Stimulated activated CD4-positive, alpha-beta T cell treated with anti-CD3 and anti-CD28 coated beads, Interleukin-12 subunit alpha, Interleukin-12 subunit beta, amount 100 ng/mL, for 24 hours (primary cell): ENCODE data around the gene PRKG1.
"Not testable (repeated sequence)": the region's sequence is repeated elsewhere in the genome, so short reads cannot be mapped to it uniquely, and the experiment has no call there.

Experiments used
- DNase-seq, 2 experiments: peaks; one replicate each; pipeline ENCODE4 v3.0.0-alpha.2; 2020; ENCODE audit warnings: low read depth in 2 of 2

PRKG1 gene

DNA sequence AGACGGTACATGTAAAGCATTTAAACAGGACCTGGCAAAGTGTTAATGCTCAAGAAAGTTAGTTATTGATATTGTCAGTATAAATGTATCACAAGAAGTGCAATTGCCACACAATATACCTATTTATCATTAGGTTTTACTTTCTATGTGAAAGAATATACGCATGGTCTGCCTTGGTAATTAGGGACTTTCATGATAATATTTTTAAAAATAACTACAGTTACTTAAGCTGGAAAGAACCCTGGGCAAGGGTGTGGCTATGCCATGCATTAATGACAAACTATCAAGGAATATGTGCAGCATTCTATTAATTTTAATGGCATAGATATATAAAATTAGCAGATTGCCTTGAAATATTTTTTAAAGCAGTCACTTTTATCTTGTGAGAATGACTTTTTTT is 433.9 kb downstream of the PRKG1 start:
- no peak for DNase-seq

DNA sequence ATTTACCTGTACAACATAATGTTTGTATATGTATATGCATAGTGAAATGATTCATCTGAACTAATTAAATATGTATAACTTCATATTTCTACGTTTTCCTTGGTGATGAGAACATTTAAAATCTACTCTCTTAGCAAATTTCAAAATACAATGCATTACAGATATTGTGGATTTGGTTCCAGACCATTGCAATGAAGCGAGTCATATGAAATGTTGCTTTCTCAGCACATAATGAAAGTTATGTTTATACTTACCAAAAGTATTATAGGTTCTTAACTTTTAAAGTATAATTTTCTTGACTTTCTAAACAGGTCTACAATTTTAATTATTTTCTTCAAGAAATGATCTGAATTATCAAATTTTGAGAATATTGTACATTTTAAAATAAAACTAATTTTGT is 435.9 kb downstream of the PRKG1 start:
- no peak for DNase-seq

DNA sequence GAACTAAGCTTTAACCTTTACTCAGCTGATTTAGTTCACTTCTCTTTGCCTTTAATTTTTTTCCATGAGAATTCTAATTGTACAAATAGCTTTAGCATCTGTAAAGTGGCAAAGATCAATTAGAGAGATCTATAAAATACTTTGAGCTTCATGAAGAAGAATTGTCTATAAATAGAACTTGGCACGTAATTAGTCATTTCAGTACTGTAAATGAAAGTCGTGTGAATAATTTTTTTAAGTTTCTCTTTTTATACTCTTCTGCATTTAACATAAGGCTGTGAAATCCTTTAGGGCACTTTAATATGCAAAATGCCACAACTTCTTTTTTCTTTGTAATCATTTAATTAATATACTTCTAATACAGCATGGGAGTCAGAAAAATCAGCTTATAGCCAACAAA is 447.3 kb downstream of the PRKG1 start:
- DNase-seq: no peak

DNA sequence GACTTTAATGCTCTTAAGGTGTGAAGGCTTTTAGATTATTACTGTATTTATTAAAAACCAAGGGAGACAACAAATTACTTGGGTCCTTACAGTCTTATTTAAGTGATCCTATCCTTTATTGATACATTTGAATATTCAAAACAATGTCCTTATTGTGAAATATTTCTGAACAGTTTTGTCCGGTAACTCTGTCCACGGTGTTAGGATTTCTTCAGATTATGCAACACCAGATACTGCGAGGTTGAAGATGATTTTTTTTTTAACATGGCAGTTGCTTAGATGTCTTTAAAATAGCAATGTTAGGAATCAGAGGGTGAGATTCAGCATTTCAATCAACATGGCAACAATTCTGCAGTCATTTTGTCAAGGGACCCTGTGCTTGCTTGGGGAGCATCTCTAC is 448.6 kb downstream of the PRKG1 start:
- DNase-seq: no peak

DNA sequence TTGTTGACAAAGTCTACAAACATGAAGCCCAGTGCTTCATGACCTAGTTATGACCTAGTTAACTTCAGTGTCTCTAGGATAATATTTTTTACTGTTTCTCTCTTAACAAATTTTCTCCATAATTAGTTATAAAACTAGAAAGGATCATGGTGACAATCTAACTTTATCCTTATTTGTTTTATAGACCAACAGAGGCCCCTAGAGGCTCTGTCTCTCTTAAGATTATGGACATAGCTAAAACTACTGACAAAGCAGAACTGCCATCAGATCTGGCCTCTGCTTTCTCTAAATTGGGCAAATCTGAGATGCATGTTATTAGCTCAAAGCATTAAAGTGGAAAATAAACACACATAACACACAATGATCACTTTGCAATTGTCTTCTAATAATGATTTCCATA is 449.2 kb downstream of the PRKG1 start:
- no peak for DNase-seq

DNA sequence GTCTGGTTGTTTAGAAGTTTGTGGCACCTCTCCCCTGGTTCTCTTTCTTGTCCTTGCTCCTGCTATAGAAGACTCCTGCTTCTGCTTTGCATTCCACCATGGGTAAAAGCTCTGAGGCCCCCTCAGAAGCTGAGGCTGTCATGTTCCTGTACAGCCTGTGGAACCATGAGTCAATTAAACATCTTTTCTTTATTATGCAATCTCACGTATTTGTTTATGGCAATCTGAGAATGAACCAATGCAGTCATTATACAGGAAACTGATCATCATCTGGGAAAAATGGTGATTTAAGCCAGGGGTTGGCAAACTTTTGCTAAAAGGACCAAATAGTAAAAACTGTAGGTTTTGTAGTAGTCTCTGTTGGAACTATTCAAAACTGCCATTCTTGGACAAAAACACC is 449.8 kb downstream of the PRKG1 start:
- DNase-seq: no peak

DNA sequence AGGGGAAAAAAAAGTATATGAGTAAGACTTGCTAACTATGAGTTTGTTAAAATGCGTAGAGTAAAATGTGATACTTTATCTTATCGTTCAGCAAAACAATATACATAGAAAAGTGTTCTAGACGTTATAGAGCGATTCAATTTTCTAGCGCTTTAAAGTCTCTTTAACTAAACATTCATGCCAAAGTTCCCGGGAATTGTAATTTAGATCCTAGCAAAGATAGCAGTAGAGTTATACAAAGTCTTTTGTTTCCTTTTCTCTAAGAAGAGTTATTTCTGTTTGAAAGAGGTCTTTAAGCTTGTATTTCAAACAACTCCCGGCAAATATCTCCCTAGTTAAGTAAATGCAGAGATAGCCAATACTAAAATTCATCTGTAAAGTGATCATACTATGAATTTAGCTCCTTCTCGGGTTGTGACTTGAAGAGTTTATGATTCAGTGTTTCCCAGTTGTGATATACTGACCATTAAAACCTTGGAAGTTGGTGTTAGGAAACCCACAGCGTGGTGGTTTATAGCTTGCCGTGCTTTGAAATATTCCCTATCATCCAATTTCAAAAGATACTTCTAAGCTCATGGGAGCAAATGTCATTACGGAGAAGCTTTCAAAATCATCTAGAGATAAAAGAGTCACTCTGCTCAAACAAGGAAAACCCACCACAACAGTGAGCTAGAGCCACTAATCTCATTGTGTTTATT is 453.4 kb downstream of the PRKG1 start:
- no peak for DNase-seq

DNA sequence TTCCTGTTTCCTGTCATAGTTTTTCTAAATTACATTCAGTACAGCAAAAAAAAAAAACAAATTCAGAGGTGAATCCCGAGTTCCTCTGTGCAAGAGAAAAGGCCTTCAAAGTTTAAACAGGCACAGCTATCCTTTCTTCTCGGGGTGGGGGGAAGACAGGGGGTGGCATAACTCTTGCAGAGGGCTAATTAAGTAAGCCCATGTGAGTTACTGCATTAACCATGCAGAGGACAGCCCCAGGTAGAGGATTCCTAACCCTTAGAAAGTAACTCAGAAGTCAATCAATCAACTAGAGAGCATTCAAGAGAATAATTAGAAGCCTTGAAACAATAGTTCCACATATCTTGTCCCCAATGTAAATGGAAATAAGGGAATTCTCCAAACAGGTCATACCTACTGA is 454.2 kb downstream of the PRKG1 start:
- no peak for DNase-seq

DNA sequence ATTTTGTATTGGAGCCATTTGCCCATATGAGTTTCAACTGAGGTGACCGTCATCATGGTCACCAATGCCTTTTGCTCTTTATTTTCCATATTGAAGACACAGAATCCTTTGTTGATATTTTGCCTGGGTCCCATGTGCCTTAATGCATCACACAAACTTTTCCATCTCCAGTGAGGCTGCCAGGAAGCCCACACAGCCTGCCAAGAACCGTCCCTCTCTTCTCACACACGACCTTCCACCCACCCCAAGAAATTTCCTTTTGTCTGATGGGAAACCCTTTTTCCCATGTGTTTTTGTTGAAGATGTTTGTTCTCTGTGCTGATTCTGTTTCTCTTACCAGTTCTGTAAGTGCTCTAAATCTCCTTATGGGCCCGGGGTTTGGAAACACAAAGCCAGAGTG is 456.3 kb downstream of the PRKG1 start:
- DNase-seq: no peak

DNA sequence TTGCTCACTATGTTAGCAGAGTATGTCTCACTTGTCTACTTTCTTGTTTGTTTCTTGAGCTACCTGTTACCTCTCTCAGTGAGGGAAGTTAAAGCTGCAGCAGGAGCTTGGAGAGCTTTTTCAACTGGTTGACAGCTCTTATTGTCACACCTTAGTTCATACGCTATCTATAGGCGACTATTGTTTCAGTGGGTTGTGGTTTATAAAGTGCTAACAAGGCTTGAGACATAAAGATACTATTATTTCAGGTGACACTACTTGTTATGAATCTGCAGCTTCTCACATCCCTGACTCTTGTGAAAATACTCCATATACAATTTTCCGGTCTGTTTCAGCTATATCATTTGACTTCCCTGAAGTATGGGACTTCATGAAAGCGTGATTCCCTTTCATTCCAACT is 457.8 kb downstream of the PRKG1 start:
- no peak for DNase-seq

DNA sequence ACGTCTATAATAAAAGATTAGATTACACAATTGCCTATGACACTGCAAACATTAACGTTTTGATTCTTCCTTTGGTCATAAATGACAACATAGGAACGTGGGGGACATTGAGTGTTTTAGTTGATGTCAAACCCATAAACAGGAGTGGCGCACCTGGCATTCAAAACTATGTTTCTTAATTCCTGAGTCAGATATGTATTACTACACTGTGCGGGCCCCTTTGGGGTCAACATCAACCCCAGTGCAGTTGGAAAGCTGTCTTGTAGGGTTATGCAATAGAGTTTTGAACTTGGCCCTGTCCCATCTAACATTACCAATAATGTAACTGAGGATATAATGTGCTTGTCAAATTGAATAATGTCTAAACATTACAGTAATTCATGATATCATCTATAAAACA is 468.6 kb downstream of the PRKG1 start:
- no peak for DNase-seq

DNA sequence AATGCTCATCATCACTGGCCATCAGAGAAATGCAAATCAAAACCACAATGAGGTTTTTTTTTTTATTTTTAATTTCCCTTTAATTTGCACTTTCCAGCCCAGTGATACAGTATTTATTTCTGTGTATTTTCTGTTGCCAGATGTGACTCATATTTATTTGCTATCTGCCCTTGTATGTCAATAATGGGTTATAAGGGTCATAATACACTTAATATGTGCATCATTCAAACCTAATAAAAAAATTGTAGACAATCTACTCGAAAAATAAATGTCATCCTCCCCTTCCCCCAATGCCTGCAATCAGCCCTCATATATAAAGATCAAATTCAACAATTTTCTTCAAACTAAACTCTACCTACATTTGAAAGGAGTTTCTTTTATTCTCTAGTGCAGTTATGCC is 470.6 kb downstream of the PRKG1 start:
- no peak for DNase-seq

DNA sequence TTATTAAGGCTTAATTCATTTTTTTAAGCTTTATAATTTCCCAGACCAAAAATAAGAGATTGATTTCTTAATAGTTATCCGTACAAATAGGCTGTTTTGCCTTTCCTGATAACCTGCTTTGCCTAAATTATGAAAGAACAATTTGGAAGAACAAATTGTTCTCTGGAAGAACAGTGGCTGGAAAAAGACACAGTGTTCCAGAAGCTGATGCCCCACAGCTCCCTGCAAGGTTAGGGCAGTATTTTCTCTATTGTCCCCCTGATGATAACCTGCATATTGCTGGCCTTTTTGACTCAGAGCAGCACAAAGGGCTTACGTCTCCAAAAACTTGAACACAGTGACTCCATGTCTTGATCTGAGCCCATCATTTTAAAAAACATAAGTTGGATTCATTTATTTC is 473.7 kb downstream of the PRKG1 start:
- DNase-seq: no peak

DNA sequence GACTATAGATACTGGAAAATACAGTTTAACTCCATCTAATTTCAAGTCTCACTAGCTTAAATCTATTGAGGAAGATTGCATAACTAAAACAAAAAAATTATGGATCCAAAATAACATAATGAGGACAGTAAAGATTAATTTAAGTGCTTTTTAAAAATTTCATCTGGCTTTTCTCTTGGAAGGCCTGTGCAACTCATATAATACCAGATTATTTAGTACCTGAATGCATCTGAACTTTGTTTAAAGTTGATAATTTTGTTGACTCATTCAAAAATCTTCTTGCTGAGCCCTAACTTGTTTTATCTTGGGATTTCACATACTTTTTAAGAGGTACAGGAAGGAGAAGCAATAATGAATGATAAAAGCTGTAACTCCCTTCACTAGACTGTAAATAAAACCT is 478.6 kb downstream of the PRKG1 start:
- DNase-seq: no peak

DNA sequence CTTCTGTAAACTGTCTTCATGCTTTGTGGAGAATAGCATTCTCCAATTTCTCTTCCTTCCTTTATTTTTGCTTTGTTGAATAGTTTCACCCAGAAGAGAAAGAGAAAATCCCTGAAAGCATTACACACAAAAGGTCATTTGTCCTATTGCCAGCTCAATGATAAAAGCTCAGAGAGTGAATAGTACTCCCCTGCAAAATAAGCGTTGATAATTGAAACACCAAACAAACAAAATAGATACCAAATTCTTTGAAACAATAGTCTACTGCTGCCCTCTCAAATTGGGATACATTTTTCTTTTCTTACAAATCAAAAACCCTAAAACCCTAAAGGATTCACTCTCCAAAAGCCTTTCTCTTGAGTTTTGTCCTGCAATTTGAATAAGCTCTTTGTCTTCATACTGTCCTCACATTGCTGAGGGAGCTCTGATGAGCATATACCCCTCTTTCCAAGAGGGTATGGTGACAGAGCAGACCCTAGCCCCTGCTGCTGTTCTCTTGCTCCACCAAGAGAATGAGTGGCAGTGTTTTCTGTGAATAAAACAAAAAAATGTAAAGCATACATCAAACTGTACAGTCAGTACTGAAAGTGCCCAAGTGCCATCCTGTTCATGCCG is 490.7 kb downstream of the PRKG1 start:
- no peak for DNase-seq

DNA sequence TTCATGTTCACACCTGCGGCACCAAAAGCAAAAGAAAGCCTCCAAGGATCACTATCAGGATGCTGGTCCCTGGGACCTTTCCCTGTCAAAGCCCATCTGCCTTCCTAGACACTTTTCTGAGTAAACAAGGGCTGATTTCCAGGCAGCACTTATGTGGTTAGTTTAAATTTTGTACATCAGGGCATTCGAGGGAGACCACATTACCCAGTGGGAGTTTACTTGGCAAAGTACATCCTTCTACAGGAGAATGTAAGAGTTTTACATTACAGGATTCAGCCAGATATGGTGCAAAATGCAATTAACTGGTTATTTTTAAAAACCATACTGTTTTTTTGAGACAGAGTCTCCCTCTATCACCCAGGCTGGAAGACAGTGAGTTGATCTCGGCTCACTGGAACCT is 493.0 kb downstream of the PRKG1 start:
- no peak for DNase-seq

DNA sequence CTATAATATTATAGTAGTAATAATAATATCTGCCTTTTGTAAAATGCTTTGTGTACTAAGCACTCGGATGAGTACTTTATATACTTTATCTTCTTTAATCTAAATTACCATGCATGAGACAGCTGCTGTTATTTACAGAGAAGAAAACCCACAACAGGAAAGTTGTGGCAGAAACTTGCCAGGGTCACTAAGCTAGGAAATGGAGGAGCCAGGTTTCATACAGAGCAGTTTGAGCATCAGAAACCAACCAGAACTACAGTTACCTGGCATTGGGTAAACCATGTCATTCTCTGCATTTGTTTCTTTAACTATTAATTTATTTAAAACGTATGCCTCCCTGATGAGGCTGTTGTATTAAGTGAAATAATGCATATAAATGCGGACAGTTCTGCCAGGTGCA is 495.2 kb downstream of the PRKG1 start:
- no peak for DNase-seq

DNA sequence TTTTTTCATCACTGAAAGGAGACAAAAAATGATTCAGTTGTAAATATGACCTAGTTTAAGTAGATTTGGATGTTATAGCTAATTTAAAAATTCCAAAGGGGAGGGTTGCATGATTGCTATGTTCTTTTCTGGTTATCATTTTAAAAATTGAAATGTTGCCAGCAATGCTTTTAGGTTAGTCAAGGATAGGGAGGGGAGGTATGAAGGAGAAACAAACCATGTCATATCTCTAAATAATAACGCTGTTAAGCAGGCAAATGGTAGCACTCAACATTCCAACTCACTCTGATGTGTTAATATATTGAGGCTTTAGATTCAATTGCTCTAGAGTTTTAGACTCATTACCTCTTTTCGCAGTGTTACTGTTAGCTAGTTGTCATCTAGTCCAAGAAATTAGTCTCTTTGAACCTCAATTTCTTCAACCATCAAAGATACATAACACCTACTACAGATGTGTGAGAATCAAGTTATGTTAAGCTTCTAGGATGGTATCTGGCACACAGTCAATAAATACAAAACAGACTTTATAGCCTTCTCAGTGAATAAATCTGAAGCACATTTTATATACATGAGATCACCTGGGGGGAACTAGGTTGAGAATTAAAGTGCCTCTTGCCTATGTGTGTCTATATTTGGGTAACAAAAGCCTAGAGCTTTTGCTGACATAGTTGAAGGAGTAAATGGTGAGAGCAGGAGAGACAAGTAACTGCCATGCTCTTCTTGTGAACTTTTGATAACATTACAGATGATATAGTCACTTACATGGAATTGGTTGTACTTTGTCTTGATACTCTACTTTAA is 500.2 kb downstream of the PRKG1 start:
- DNase-seq: no peak

DNA sequence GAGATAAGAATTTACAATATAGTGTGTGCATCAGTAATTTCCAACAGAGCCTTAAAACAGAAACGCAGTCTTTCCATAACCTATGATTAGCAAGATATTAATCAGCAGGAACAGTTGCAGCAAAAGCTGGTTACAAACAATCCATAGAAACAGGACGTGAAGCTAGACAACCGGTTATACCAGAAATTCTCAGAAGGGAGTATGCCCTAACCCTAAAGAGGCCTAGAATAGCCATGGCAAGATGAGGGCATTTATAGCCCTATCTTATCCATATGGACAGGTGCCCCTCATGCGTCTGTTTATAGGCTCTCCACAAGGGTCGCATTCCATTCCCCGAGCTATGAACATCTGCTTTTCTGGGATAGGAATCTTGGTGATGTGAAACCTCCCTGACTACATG is 506.9 kb downstream of the PRKG1 start:
- not testable (repeated sequence) for DNase-seq

DNA sequence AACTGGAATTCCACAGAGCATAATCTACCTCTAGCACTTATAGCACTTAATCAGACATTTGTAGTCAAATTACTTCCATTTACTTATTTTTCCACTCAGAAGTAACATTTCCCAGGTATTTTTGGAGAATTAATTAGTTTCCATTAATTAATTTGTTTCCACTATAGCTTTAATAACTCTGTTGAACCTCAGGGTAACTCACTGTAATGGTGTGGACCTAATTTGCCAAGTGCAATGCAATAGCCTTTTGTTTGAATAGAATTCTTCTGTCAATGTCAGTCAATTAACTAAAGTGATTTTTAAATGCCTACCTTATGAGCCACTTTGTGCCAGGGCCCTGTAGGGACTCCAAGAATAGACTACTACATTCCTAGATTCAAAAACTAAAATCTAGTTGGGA is 509.7 kb downstream of the PRKG1 start:
- no peak for DNase-seq

DNA sequence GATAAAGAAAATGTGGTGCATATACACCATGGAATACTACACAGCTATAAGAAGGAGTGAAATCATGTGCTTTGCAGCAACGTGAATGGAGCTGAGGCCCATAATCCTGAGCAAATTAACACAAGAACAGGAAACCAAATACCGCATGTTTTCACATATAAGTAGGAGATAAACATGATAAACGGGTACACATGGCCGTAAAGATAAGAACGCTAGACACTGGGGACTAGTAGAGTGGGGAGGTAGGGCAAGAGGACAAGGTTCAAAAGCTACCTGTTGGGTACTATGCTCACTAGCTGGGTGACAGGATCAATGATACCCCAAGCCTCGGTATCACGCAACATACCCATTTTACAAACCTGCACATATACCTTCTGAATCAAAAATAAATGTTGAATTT is 511.5 kb downstream of the PRKG1 start:
- DNase-seq: no peak

DNA sequence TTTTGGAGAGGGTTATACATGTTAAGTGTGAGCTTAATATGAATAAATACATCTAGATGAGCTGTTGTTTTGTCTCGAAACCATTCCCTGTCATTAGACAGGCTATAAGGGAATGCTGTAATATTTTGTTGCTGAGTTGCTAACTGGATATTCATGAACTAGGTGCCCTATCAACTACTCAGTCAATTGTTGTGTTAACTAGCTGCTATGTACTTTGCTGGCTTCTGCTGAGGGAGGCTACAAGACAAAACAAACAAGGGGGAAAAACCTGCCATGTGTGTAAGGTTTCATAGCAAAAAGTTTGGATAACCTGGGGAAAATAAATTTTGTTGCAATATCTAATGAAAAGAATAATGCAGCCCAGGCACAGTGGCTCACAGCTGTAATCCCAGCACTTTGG is 514.7 kb downstream of the PRKG1 start:
- no peak for DNase-seq

DNA sequence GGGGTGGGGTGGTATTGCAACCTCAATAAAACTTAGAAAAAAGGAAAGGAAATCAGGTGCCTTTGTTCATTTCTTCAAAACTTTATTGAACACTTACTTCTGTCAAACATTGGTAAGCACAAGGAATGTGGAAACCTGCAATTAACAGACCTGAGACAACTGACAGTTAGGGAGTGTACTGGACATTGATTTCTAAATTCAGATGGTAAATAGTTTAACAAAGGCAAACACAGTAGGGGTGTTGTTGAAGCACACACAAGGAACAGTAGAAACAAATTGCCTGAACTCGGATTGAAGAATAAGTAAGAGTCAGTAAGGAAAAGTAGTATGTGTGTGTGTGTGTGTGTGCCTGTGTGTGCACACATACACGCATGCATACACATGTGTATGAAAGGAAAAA is 516.5 kb downstream of the PRKG1 start:
- no peak for DNase-seq
